Astrocyte of the spinal cord (primary cell): ENCODE results near the gene LPP.

Experiments
- DNase-seq: peaks from one replicate; pipeline ENCODE4 v3.0.0; 2011; ENCODE audit warnings: low read depth, low spot score
- H3K4me3 ChIP-seq: 2 replicates; pipeline ENCODE4 v1.5.1; 2011; ENCODE audit warnings: low read depth, mild to moderate bottlenecking, low read length, moderate library complexity
- in situ Hi-C: cut with HindIII; loops from 2 replicates; pipeline ENCODE4 v1.10.0; 2017; ENCODE audit warnings: low sequenced_read_pairs
- TF ChIP-seq, protein P1 (sequence below): IDR thresholded peaks from 2 replicates; pipeline ENCODE4 v1.5.1; 2012; ENCODE audit warnings: low read depth, mild to moderate bottlenecking, low read length, inconsistent platforms

LPP gene

DNA sequence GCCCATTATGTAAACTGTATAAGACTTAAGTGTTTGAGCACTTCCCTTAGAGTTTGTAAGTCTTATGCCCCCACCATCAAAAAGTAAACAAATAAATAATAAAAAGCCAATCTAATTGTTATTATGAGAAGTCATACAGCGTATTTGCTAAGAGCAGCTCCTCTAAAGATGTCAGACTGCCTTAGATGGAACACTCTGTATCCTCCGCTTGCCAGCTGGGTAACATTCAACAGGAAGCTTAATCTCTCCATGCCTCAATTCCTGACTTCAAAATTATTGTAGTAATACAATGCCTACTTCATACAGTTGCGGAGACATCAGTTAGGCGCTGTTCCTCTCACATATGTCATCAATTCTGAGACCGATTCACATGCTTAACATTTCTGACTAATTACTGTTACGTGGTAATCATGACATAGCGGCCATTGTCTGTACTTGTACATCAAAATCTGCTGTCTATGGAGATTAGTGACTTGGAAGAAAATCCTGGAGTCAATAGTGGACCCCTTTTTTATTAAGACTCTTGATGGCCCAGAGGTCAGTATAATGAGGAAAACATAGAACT, 417.7 kb downstream of the LPP start:
- TF ChIP-seq, protein P1, sequence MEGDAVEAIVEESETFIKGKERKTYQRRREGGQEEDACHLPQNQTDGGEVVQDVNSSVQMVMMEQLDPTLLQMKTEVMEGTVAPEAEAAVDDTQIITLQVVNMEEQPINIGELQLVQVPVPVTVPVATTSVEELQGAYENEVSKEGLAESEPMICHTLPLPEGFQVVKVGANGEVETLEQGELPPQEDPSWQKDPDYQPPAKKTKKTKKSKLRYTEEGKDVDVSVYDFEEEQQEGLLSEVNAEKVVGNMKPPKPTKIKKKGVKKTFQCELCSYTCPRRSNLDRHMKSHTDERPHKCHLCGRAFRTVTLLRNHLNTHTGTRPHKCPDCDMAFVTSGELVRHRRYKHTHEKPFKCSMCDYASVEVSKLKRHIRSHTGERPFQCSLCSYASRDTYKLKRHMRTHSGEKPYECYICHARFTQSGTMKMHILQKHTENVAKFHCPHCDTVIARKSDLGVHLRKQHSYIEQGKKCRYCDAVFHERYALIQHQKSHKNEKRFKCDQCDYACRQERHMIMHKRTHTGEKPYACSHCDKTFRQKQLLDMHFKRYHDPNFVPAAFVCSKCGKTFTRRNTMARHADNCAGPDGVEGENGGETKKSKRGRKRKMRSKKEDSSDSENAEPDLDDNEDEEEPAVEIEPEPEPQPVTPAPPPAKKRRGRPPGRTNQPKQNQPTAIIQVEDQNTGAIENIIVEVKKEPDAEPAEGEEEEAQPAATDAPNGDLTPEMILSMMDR: no peak
- DNase-seq: no peak
- in situ Hi-C loops: no loop called here
- H3K4me3 ChIP-seq: no peak overlapping the region

DNA sequence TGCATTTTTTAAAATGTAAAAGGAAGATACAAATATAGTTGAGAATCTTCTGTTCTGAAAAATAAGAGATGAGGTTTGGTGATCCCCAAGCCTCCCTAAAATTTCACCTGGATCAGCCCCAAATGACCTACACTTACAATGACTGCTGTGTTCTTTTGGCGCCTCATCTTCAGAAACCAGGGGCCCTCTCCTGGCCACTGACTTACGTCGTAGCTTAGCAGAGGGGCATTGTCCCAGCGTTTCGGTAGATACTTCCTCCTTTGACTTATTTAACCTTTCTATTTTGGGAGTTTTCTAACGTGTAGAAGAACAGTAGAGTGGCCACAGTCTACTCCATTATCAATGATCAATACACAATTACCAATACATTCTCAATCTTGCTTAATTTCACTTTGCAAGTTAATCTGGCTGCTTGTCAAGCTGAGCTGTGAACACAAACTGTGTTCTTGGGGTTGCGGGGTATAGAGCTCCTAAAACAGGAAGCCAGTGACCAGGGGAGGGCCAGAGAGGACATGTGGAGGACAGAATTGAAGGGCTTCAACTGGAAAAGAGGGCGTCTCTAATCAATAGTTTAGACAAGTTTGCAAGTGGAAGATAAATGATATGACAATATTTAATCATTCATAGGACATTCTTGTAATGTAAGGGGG, 419.5 kb downstream of the LPP start:
- H3K4me3 ChIP-seq: no peak overlapping the region
- TF ChIP-seq, protein P1: no peak
- no peak for DNase-seq
- in situ Hi-C loops: no loop called here

DNA sequence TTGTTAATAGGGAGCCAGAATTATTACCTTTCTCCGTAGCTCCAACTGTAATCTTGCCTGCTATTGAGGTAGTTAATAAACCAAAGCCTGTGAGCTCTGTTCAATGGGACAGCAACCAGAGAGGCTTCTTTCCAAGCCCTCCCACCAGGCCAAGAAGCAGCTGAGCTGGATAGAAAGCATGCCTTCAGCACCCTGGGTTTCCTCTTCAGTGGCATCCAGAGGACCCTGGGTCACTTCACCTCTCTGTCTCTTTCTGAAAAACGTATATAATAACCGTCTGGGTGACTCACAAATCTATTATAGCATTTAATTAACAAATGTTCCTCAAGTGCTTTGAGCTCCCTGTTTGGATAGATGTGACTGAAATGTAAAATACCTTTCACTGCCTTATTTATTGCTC, 420.0 kb downstream of the LPP start:
- in situ Hi-C loops: no loop called here
- DNase-seq: no peak
- no peak overlapping the region for H3K4me3 ChIP-seq
- TF ChIP-seq, protein P1: no peak

DNA sequence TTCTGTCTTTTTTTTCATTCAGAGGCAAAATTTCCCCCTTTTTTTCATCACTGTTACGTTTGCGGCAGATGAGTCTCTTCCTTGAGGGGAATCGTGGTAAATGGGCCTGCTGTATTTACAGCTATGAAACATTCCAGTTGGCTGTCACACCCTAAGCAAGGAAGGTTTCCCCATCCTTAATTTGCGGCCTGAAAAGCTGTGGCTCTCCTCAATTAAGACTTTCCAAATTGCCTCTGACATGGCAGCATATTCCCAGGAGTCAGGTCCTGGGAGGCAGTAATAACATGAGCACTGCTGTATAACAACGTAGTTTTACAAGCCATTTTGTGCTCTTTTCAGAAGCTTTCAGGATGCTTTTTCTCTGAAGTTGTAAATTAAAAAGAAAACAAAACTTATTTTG, 420.9 kb downstream of the LPP start:
- TF ChIP-seq, protein P1: no peak
- in situ Hi-C loops: no loop called here
- no peak for DNase-seq

DNA sequence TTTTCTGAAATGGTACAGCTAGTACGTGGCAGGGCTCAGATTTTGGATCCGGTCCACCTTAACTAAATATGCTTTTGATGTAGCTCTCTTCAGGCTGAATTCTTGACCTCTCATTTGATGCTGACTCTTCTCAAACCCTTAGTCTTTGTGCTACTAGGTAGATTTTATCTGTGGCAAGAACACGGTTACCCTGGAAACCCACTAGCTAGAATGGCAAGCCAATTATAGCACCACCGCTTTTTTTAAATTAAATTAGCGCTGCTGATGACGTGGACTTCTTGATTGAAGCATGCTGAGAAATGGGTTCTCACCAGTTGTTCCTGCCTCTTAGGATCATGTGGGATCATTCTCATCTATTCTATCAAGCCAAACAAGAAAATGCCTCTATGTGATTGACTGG, 421.5 kb downstream of the LPP start:
- H3K4me3 ChIP-seq: no peak overlapping the region
- TF ChIP-seq, protein P1: no peak
- in situ Hi-C loops: no loop called here
- DNase-seq: no peak

More for the DNA sequence above, 420.9 kb downstream of the LPP start:
- H3K4me3 ChIP-seq: no peak overlapping the region

DNA sequence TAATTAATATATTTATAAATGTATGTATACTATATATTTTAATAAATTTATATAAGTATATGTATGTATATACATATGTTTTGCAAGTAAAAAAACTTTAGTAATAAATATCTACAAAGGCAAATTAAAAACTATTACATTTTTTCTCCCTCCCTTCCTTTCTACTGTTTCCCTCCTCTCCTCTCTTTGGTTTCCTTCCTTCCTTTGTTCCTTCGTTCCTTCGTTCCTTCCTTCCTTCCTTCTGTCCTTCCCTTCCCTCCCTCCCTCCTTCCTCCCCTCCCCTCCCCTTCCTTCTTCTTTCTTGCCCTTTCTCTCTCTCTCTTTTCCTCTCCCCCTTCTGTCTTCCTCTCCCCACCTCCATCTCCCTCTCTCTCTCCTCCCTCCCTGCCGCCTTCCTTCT, 423.6 kb downstream of the LPP start:
- no peak overlapping the region for H3K4me3 ChIP-seq
- TF ChIP-seq, protein P1: no peak
- in situ Hi-C loops: no loop called here
- DNase-seq: no peak
